Measurements from ENCODE around the gene KRTAP12-3.
"Not testable (repeated sequence)": the region's sequence is repeated elsewhere in the genome, so short reads cannot be mapped to it uniquely, and the experiment has no call there.

The KRTAP12-3 gene

DNA sequence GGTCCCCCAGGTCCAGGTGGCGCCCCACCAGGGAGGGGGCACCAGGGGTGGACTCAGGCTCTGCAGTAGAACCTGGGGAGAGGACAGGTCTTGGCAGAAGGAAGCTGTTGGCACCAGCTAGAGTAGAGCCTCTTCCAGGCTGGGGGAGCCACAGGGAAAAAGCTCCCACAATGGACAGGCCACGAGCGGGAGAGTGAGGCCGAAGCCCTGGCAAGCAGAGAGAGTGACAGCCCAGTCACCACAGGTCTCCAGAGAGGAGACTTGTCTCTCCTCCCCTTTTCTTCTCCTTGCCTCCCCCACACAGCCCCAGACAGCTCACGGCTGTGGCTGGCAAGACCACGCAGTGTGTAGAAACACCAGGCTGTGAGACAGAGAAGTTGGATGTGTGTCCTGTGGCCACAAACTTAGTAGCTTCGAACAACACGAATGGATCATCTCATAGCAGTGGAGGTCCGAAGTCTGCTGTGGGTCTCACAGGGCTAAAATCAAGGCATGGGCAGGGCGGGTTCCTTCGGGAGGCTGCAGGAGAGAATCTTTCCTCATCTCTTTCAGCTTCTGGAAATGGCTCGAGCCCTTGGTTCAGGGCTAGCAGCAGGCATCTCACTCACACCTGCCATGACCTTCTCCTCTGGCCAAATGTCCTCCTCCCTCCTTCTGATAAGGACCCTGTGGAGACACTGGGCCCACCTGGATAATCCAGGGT is 6.6 kb upstream of the KRTAP12-3 start:
- H3K27ac Mint-ChIP-seq, result no peak overlapping the region
- H3K27me3 Mint-ChIP-seq, result peaks cover 10% of the 10 kb centered on the region
- intact Hi-C loops (cut with micrococcal nuclease), result no loop called here
- H3K4me3 Mint-ChIP-seq, result no peak overlapping the region
- H3K9me3 Mint-ChIP-seq, result peaks cover 5% of the 10 kb centered on the region
- H3K4me1 Mint-ChIP-seq (ENCODE audit: low read depth), result no peaks in the 10 kb centered on the region
- no peaks in the 10 kb centered on the region for H3K36me3 Mint-ChIP-seq (ENCODE audit: low read depth)

DNA sequence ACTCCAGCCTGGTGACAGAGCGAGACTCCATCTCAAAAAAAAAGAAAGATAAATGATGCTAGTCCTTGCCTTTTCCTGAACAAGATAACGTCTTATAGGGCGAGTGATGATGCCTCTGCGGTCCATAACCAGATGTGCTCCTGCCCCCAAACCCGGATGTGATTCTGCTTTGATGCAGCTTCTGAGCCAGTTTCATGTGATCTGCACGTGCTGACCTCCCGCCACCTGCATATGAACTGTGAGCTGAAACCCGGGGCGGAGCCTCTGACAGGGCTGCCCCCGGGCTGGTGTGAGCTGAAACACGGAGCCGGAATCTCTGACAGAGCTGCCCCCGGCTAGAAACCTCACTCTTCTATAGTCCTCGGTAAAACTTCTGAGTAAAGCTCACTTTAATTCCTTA is 4.6 kb upstream of the KRTAP12-3 start:
- H3K27me3 Mint-ChIP-seq, result peaks cover 11% of the 10 kb centered on the region
- H3K36me3 Mint-ChIP-seq (ENCODE audit: low read depth), result no peaks in the 10 kb centered on the region
- H3K27ac Mint-ChIP-seq, result no peak overlapping the region
- no peak overlapping the region for H3K4me3 Mint-ChIP-seq
- peaks cover 25% of the 10 kb centered on the region for H3K9me3 Mint-ChIP-seq
- intact Hi-C loops (cut with micrococcal nuclease), result no loop called here
- no peaks in the 10 kb centered on the region for H3K4me1 Mint-ChIP-seq (ENCODE audit: low read depth)

DNA sequence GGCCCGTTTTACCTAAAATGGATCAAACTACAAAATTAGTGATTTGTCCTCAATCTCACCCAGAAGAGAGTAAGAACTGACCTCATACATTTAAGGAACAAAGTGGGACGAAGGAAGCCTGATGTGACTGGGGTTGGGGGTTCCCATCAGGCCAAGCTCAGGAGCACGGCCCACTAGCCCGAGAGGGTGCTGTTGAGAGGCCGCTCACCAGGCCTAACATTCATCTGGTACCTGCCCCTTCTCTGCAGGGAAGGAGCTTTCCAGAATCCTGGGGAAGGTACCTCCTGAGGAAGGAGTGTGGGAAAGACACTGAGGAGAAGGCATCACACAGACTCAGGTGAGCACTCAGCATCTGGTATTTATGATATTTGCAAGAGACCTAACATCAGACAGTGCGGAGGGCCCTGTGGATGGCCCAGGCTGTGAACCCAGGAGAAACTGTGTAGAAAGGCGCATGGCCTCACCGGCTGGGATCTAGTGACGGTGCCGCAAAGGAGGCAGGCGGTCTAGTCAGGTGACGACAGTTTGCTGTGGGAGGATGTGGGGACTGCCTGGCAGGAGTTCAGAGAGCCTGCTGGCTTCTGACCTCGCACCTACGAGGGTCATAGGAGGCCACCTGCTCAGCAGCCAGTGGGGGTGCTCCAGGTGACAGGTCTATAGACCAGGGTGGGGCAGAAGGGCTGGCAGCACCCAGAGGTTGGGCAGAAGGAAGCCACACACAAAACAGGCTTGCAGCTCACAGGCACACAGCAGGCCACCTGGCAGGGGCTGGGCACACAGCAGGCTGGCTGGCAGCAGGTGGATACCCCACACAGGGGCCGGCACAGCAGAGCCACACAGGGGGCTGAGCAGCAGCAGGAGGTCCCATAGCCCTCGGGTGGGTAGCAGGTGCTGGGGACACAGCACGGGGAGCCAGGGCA is 3.8 kb upstream of the KRTAP12-3 start:
- Mint-ChIP-seq H3K4me1 (ENCODE audit: low read depth) (no peaks in the 10 kb centered on the region), H3K9me3 (peaks cover 33% of the 10 kb centered on the region), H3K27me3 (peaks cover 13% of the 10 kb centered on the region), H3K27ac (no peak overlapping the region), H3K36me3 (ENCODE audit: low read depth) (no peaks in the 10 kb centered on the region), H3K4me3 (no peak overlapping the region)
- intact Hi-C loops (cut with micrococcal nuclease), result no loop called here

- Mint-ChIP-seq H3K9me3 (peaks cover 33% of the 10 kb centered on the region), H3K36me3 (ENCODE audit: low read depth) (no peaks in the 10 kb centered on the region), H3K27me3 (peaks cover 14% of the 10 kb centered on the region), H3K4me1 (ENCODE audit: low read depth) (no peaks in the 10 kb centered on the region), H3K4me3 (no peak within 1 kb of the TSS), H3K27ac (no peak within 1 kb of the TSS)
- intact Hi-C loops (cut with micrococcal nuclease), result no loop called here
Observed at GRCh38 chr21:44654576-44655175, 3.1 kb upstream of the KRTAP12-3 start, which contains the start of gene KRTAP12-4. Gene KRTAP12-4, minus strand, starts transcription at chr21:44654659. Its CDS starts 45 bp downstream, at chr21:44654614.

DNA sequence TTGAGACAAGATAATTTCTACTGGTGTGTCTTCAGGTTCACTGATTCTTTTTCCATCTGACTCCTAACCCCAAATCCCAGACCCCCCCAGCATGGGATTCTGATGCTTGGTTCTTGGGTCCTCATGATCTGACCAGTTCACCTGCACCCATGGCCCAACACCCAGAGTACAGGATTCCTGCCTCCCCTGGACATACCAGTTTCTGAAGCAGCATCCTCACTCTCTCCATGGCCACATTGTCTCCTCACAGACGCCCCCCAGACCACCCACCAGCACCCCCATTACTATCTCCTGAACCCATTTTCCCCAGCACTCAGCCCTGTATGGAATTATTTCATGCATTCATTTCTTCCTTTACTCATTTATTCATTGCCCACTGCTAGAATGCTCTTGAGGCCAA is 864 bp upstream of the KRTAP12-3 start:
- no peaks in the 10 kb centered on the region for H3K4me1 Mint-ChIP-seq (ENCODE audit: low read depth)
- H3K4me3 Mint-ChIP-seq, result no peak overlapping the region
- H3K9me3 Mint-ChIP-seq, result peaks cover 41% of the 10 kb centered on the region
- H3K36me3 Mint-ChIP-seq (ENCODE audit: low read depth), result no peaks in the 10 kb centered on the region
- peaks cover 19% of the 10 kb centered on the region for H3K27me3 Mint-ChIP-seq
- H3K27ac Mint-ChIP-seq, result no peak overlapping the region
- intact Hi-C loops (cut with micrococcal nuclease), result no loop called here

DNA sequence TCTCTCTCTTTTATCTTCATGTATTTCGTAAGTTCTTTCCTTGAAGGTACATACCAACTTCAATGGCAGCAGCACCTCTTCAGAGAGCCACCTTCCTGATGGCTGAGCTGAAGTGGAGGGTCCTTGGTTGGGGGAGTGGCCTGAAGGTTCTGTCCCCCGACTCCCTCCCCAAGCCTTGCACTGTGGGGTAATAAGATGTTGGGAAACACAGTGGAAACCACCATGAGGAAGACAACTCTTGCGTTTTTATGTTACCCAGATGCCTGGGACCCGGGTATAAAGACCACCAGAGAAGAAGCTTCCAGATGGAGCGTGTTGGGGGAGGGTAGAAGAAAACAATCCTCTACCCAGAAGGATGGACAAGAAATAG is 794 bp downstream of the KRTAP12-3 start:
- Mint-ChIP-seq H3K4me1 (ENCODE audit: low read depth) (no peaks in the 10 kb centered on the region), H3K9me3 (peaks cover 41% of the 10 kb centered on the region), H3K36me3 (ENCODE audit: low read depth) (no peaks in the 10 kb centered on the region), H3K27me3 (peaks cover 23% of the 10 kb centered on the region), H3K27ac (no peak overlapping the region), H3K4me3 (no peak overlapping the region)
- intact Hi-C loops (cut with micrococcal nuclease), result no loop called here

- Mint-ChIP-seq H3K27me3 (peaks cover 21% of the 10 kb centered on the region), H3K9me3 (peaks cover 41% of the 10 kb centered on the region), H3K4me3 (no peak overlapping the region), H3K27ac (no peak overlapping the region), H3K36me3 (ENCODE audit: low read depth) (no peaks in the 10 kb centered on the region), H3K4me1 (ENCODE audit: low read depth) (no peaks in the 10 kb centered on the region)
- intact Hi-C loops (cut with micrococcal nuclease), result no loop called here
Observed at GRCh38 chr21:44658913-44659595, 1.3 kb downstream of the KRTAP12-3 start.

DNA sequence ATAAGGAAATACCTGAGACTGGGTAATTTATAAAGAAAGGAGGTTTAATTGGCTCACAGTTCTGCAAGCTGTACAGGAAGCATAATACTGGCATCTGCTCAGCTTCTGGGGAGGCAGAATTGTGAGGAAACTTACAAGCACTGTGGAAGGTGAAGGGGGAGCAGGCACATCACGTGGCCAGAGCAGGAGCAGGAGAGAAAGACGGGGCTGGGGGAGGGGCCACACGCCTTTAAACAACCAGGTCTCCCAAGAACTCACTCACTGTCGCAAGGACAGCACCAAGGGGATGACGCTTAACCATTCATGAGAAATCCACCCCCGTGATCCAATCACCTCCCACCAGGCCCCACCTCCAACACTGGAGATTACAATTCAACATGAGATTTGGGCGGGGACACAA is 3.8 kb downstream of the KRTAP12-3 start:
- H3K4me3 Mint-ChIP-seq; intact Hi-C loops (cut with micrococcal nuclease); H3K36me3 Mint-ChIP-seq (ENCODE audit: low read depth); H3K4me1 Mint-ChIP-seq (ENCODE audit: low read depth); H3K27ac Mint-ChIP-seq: not testable (repeated sequence)
- H3K9me3 Mint-ChIP-seq, result peaks cover 31% of the 10 kb centered on the region
- peaks cover 27% of the 10 kb centered on the region for H3K27me3 Mint-ChIP-seq

- Mint-ChIP-seq H3K4me3 (no peak overlapping the region), H3K4me1 (ENCODE audit: low read depth) (no peaks in the 10 kb centered on the region), H3K27ac (no peak overlapping the region), H3K27me3 (peaks cover 26% of the 10 kb centered on the region), H3K36me3 (ENCODE audit: low read depth) (no peaks in the 10 kb centered on the region), H3K9me3 (peaks cover 10% of the 10 kb centered on the region)
- intact Hi-C loops (cut with micrococcal nuclease), result no loop called here
Observed at GRCh38 chr21:44664691-44665090, 7.0 kb downstream of the KRTAP12-3 start.

DNA sequence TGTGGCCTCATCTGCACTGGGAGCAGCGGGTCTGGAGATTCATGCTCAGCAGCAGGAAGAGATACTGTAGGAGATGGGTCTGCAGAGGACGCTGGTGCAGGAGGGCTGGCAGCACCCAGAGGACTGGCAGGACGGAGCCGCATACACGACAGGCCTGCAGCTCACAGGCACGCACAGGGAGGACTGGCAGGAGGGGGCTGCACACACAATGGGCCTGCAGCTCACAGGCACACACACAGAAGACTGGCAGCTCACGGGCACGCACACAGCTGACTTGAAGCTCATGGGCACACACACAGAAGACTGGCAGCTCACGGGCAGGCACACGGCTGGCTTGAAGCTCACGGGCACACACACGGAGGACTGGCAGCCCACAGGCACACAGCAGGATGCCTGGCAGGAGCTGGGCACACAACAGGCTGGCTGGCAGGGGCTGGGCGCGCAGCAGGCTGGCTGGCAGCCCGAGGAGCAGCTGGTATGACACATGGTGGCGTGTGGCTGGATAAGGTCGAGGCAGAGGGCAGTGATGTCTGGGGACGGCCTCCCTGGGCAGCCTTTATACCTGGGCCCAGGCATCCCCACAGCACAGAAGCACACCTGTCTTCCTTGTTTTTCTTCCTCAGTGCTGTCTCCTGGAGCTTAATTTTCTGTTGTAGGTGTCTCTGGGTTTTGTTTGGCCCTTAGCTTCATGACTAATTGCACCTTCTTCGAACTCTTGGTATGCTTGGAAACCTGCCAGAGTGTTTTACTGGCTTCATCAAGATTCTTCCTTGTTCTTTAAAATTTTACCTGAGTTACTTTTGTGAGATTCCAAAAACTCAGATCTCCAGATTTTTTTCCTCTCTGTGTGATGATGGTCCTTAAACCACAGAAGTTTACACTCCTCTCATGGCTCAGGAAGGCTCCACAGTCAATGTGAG is 8.9 kb downstream of the KRTAP12-3 start, which contains the start of gene KRTAP12-2:
Gene KRTAP12-2, minus strand, starts transcription at position 527 of the 920 bp plus-strand sequence. Its CDS starts 41 bp downstream, at position 486.
- H3K27me3 Mint-ChIP-seq, result peaks cover 23% of the 10 kb centered on the region
- peaks cover 24% of the 10 kb centered on the region for H3K9me3 Mint-ChIP-seq
- no peak within 1 kb of the TSS for H3K4me3 Mint-ChIP-seq
- H3K4me1 Mint-ChIP-seq (ENCODE audit: low read depth), result no peaks in the 10 kb centered on the region
- intact Hi-C loops (cut with micrococcal nuclease), result no loop called here
- H3K27ac Mint-ChIP-seq, result no peak within 1 kb of the TSS
- no peaks in the 10 kb centered on the region for H3K36me3 Mint-ChIP-seq (ENCODE audit: low read depth)

DNA sequence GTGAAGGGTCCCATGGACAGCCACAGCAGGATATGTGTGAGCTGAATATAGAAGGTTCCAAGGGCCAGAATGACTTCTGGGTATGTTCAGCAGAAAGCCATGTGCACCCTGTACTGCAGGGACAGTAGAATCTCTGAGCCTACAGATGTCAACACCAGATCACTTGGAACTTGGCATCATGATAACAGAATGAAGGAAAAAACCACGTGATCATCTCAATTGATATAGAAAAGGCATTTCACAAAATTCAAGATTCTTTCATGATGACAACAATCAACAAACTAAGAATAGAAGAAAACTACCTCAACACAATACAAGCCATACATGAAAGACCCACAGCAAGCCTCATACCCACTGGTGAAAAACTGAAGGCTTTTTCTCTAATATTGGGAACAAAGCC is 9.9 kb downstream of the KRTAP12-3 start:
- H3K27me3 Mint-ChIP-seq, result peaks cover 18% of the 10 kb centered on the region
- H3K9me3 Mint-ChIP-seq, result peaks cover 31% of the 10 kb centered on the region
- intact Hi-C loops (cut with micrococcal nuclease), result no loop called here
- no peaks in the 10 kb centered on the region for H3K36me3 Mint-ChIP-seq (ENCODE audit: low read depth)
- H3K4me3 Mint-ChIP-seq, result no peak overlapping the region
- H3K27ac Mint-ChIP-seq, result no peak overlapping the region
- no peaks in the 10 kb centered on the region for H3K4me1 Mint-ChIP-seq (ENCODE audit: low read depth)

GRCh38 chr21:44670642-44671432 is 13.1 kb downstream of the KRTAP12-3 start:
- Mint-ChIP-seq H3K4me1 (ENCODE audit: low read depth) (no peaks in the 10 kb centered on the region), H3K27ac (no peak overlapping the region), H3K36me3 (ENCODE audit: low read depth) (no peaks in the 10 kb centered on the region), H3K9me3 (peaks cover 48% of the 10 kb centered on the region), H3K27me3 (peaks cover 20% of the 10 kb centered on the region), H3K4me3 (no peak overlapping the region)
- intact Hi-C loops (cut with micrococcal nuclease), result no loop called here
